GM19023 (cell line): ENCODE measurements around the gene NBEA.
"Not testable (repeated sequence)": the region's sequence is repeated elsewhere in the genome, so short reads cannot be mapped to it uniquely, and the experiment has no call there.

Source experiments
- ATAC-seq: cut with Tn5 transposase; IDR thresholded peaks from one replicate; pipeline ENCODE4 v1.9.1; 2021; ENCODE audit warnings: mild to moderate bottlenecking, moderate library complexity; ENCODE audit not compliant: unreplicated experiment

NBEA gene

DNA sequence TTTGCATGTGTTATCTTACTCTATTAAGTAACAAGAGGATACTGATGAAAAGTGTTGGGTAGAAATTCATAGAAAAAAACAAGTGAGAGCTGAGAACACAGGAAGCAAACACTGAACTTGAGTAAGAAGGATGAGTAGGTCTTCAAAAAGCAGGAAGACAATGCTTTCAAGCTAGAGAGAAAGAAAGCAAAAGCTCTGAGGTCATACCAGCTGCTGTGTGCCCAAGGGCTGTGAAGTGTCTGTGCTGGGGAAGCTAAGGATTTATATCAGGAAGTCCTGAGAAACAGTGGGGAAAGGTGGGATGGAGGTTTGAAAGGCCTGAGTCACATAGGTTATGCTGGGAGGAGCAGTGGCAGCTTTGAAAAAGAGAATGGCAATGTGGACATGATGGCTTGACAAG, 679.9 kb downstream of the NBEA start:
- no peak for ATAC-seq

DNA sequence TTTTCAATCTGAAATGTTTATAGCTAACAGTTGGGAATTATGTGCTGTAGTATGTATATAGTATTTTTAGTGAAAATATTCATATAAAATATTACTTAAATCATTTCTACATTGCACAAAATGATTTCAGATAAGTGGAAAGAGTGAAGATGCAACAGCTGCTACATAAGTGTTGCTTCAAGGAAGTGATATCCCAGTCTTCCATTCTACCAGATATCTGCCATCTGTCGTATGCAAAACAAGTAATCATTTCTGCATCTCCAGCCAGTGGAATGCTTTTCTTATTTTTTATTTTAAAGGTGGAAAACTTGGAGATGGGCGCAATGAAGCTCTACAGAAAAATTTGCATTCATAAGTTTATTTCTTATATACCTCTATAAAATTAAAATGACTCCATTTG, 687.0 kb downstream of the NBEA start:
- ATAC-seq = no peak

DNA sequence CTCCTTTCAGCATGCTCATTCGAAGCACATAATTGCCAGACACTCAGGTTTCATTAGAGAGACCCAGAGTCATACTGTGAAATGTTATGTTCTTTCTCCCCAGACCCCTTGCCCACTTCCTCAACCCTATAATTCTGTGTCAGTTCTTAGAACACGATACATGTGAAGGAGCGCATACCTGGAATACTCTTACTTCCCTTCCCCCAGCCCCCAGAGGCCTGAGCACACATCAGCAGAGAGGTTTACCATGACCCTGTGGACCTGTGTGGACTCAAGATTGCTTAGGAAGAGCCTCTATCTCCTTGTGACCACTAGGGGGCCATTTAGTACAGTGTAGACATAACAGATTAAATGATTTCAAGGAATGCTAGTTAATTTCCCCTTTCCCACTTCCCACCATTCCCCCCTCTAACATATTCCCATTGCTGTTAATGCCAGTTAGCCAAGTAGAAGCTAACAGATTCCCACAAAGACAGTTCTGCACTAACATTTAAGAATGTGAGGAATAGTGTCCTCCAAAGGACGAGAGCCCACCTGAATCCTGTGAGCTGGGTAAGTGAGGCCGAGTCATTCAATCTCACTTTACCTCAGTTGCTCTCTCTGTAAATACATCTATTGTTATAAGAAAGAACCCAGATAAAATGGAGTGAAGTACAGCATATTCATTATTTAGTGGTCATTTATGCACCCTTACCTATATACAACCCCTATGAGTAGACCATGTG, 688.6 kb downstream of the NBEA start:
- ATAC-seq = peak; percentile 93

DNA sequence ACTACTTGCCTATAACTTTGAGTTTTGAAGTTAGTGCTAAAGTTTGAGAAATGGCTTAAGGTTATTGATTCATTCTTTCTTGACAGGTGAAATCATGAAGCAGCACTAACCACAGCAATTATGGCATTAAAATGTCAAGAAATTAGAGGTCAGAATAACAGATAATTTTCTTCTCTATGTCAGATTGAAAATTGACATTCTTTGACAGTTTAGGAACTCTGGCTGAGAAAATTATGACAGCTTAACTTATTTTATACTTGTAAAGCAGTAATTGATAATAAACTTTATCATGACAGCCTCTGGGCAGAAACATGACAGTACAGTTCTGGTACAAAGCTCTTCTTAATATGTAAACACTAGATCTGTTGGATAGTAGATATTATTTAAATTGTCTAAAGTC, 689.6 kb downstream of the NBEA start:
- ATAC-seq = no peak

DNA sequence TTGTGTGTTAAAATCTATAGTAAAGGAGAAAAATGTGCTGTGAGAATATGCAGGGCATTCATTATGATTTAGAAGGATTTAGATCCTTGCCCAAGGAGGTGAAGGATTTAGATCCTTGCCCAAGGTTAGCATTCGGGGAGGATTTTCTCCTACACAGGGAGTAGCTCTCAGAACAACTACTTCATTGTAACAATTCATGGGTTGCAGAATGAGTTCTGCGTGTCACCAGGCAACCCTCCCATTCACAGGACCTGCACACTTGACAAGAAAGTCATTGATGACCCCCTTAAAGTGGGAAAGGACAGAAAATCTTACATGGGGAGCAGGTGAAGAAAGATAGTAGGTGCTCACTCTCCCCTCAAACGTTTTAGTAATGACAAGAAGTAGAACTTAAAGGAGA, 701.6 kb downstream of the NBEA start:
- no peak for ATAC-seq

DNA sequence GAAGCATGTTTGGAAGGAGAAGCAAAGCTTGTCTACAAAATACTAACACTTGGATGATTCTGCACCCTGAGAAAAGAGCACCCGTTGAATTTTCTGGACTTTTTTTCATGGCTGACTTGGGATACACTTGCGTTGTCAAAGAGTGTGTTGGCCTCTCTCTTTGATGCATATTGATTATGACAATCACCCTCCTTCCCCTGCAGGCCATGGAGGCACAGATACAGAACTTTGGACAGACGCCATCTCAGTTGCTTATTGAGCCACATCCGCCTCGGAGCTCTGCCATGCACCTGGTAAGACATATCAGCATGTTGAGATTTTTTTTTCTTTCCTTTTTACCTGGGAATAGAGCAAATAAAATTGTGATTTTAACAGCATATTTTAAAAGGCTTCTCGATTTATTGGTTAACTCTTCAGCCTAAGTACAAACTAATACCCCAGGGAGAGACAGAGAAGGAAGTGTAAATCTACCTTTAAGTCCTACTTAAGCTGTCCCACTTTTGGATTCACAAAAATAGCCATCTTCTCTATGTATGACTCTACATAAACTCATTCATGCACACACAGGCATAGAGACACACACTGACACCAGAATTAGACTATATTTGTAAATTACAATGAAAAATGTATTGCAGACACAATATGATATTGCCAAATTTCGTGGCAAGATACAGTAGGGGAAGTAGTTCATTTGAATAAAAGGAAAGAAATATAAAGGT, 704.1 kb downstream of the NBEA start:
- ATAC-seq = no peak

DNA sequence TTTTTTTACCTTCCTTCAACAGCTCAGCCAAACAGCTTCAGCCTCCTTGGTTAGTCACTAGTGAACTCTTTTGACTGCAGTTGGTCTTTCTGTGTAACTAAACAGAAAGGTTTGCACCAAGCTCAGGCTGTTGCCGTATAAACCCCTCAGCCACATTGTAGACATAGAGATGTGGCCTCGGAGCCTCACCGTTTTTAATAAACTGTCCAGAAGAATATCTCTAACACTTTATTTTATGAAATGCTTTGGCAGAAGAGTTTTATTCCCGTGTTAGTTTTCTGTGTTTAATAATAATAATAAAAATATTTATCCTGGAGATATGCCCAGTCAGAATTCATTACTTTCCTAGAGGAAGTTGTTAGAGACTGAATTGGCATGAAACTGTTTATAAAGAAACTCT, 706.1 kb downstream of the NBEA start:
- no peak for ATAC-seq

DNA sequence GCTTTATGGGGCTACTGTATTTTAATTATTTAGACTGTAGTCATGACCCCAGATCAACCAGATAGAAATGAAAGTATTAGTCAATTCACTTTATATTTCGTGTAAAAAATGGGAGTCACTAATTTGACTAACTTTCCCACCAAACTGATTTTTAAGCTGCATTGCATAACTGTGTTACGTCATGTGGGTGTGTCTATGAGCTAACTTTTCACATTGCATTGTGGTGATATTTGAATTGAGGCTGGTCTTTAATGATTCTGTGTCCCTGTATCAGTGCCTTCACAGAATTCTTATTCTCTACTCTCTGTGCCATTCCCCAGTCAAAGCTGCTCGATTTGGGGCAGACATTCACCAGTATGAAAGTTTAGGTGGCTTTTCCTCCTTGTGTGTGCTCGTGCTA, 707.1 kb downstream of the NBEA start:
- ATAC-seq = no peak

DNA sequence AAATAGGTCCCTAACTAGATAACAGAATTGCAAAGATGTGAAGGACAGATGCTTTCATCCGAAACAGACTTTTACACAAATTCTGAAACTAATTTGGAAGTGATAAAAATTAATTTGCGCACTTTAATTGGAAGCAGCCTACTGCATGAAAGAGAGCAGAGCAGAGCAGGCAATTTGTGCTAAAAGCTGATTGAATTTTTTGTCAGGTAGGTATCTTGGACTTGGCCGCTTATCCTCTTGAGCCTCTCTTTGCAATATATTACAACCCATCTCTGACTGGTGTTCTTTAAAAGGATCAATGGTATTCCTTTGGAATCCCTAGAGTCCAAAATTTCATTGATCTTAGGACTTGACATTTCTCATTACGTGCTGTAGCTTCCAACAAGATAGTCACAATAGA, 717.7 kb downstream of the NBEA start:
- no peak for ATAC-seq

DNA sequence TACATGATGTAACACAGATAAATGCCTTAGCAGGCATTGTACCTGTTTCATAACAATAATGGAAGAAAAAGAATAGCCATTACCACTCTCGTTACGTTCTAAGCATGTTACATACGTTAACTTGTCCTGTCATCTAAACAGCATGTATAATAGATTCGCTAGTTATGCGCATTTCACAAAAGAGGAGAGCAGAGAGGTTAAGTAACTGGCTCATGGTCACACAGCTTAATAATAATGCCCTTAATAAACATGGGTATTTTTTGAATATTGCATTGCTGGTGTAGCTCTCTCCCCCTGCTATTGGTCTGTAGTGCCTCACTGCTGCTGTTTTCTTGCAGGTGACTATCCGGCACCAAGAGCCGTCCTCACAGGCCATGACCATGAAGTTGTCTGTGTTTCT, 722.7 kb downstream of the NBEA start:
- ATAC-seq = no peak

DNA sequence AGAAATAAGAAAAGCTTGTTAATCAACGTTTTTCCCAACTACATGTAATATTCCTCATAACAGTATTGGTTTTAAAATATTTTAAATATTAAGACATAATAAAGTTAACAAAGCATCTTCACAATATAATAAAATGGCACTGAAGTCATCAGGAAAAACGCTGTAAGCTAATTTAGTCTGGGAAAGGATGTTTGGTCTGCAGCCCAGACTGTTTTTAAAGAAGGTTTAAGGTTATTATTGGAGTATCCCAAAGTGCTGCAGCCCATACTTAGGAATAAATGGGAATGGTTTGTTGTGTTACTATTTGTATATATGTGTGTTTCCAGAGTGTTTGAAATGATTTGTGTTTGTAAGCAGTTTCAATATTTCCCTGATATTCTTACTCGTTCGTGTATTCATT, 727.3 kb downstream of the NBEA start:
- no peak for ATAC-seq

DNA sequence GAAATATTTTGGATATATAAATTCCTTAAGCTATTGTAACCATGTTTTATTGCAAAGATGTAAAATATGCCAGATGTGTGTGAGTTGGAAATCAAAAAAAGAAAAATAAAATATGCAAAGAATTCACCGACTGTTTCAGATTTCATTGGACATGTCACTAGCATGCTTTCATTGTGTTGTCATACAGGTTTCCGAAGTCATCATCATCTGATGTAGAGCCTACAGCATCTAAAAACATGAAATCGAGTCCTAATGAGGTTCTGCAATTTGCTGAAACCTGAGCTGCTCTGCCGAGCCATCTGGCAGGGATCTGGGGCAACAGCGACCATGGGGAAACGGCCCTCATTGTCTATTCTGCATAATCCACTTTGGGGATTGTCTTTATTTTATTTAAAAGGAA, 730.5 kb downstream of the NBEA start:
- ATAC-seq = no peak

DNA sequence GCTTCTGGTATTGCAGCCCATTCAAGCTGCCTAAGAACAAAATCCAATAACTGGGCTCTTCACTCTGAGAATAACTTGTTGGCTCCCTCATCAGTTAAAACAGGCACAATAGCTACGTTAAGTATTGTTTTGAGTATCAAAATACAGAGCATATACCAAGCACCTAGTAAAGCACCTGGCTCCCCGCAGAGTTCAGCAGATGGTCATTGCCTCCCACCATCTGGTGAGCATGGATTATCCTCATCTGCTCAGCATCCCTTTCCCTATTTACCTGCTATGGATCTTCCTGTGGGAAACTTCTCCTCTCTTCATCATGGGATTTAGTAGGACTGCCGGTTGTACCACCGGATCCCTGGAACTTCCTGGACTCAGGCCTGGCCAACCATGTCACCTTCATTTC, 733.6 kb downstream of the NBEA start:
- no peak for ATAC-seq

DNA sequence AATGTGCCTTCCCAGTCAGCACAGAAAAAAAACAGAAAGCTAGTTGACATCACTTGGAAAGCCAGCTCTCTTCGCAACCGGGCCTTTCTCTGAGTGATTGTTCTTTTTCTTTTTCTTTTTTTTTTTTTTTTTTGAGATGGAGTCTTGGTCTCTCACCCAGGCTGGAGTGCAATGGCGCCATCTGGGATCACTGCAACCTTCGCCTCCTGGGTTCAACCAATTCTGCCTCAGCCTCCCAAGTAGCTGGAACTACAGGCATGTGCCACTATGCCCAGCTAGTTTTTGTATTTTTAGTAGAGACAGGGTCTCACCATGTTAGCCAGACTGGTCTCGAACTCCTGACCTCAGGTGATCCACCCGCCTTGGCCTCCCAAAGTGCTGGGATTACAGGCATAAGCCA, 735.8 kb downstream of the NBEA start:
- not testable (repeated sequence) for ATAC-seq

DNA sequence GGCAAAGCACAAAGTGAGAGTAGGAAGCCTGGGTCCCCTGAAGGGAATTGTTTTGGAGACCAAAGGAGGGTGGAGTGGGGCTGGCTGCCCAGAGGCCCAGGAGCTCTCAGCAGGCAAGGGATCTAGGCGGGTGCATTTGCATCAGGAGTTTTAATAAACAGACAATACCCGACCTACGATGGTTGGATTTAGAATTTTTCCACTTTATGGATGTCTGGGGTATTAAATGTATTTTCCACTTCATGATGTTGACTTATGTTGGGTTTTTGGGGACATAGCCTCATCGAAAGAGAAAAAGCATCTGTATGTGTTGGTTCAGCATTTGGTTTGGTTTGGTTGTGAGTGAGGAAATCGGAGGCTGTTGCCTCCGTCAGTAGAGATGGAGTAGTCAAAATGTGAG, 739.6 kb downstream of the NBEA start:
- ATAC-seq = no peak

DNA sequence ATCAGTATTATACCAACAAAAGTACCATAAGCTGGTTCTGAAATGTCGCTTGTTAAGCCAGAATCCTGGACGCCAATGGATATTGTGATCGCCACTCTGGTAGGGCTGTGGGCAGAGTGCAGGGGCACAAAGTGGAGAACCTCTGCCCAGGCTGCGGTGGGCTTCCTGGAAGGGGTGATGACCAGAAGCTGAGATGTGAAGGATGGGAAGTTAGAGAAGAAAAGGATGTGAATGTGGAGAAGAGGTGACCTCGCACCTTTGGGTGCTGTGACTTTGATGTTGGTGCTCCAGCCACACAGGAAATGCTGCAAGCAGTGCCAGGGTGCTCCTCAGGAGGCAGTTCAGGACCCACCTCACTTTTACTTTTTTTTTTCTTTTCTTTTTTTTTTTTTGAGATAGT, 742.4 kb downstream of the NBEA start:
- no peak for ATAC-seq

DNA sequence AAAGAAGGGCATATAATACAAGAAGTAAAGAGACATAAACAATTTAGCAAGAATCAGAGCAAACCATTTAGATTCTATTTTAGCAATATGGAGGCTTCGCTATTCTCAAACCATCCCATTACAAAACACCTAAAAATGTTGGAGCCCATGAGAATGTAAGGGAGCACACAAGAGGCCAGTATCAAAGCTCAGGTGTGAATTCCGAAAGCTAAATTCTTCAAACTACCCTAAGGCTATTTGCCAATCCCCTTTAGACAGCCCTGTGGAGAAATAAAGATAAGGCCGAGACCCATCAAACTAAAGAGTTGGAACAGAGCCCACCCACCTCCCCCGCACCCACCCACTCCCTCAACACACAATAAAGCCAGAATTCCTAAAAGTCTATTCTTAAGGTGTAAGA, 745.3 kb downstream of the NBEA start:
- ATAC-seq = no peak

DNA sequence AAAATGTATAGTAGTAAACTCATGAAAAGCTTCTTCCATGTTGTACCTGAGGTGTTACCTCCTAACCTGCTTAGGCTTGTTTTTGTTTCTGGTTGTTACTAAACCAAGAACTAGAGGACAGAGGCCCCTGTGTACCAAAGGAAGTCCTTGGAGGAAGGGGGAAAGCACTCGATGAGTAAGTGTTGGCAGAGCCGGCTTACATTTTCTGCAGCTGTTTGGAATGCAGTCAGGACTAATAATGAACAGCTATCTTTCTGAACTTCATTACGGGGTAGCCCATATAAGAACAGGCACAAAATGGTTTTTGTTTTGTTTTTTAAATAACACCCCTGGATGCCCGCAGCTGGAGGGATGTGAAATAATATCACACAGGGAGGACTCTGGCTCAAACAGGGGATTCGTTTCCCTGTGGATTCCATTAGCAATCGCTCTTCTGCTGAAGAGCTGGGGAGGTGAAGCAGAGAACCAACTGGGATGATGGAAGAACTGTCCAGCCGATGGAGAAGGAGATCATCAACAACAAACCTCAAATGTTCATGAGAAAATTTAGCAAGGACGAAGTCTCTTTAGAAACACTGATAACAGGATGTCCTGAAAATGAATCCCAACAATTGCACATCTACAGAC, 748.6 kb downstream of the NBEA start:
- ATAC-seq = no peak

DNA sequence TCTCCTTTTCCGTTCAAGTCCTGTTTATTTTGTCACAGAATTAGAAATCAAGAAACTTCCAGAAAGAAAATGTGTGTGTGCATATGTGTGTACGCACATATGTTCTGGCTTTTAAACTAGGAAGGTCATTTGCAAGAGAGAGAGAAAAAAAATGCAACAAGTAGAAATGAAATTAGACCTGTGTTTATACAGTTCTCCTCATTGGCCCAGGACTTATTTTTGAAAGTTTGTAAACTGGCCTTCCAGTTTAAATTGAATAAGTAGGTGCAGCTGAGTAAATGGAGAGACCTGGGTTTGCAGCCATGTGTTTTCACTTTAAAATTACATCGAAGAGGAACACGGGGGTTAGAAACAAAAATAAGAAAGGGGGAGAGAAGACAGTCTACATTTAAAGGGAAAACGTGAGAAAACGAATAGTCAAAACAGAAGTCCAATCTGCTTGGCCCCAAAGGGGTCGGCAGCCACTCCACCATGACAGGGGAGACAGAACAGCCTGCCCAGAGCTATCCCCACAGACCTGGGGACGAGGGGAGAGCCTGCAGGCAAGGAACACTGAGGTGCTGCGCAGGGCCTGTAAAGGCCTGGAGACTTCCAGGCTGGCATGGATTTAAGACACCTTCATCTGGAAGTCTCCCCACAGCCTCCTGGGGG, 751.2 kb downstream of the NBEA start:
- no peak for ATAC-seq

DNA sequence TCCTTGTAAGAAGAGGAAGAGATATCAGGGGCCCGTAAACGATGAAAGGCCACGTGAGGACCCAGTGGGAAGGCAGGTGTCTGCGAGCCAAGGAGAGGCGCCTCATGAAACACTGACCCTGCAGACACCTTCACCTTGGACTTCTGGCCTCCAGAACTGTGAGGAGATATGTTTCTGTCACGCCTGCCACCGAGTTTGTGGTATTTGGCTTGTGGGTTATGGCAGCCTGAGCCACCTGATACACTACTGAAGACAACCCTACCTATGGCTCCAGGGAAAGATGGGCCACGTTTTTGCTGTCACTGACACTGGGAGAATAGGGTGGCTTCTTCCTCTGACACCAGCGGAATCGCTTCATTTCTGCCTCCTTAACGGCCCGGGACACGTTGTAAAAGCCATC, 752.0 kb downstream of the NBEA start:
- no peak for ATAC-seq

DNA sequence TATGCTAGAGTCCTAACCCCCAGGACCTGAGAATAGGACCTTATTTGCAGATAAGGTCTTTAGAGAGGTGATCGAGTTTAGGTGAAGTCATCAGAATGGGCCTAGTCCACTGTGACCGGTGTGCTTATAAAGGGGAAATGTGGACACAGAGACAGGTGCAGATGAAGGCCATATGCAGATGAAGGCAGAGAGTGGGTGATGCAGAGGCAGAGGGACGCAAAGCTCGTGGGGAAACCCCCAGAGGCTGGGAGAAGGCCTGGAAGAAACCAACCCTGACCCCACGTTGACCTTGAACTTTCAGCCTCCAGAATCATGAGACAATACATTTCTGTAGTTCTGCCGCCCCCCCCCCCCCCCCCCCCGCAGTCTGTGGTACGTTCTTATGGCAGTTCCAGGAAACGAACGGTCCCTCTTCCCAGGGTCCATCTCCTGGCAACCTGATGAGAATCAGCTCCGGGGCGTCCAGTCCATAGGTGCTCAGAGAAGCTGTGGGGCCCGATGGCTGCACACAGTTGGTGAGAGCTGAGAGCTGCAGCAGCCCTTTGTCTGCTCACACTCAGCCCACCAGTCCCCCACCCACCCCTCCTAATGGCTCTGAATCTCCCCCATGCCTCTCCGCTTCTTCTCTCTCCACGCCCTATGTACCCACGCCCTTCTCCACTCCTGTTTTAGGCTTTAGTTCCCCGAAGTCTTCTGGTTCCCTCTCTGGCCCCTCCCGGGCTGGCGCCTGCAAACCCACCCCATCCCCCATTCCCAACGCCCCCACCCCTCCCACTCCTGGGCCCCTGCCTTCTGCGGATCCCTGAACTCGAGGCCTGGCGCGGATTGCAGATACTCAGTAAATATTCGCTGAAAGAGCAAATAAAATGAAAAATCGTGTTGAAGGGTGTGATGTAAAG, 752.7 kb downstream of the NBEA start:
- peak; percentile 75 for ATAC-seq
